Astrocyte of the cerebellum (primary cell): ENCODE measurements around the gene UBE2C.
"Not testable (repeated sequence)": the region's sequence is repeated elsewhere in the genome, so short reads cannot be mapped to it uniquely, and the experiment has no call there.

Experiments
- DNase-seq: peaks from one replicate; pipeline ENCODE4 v3.0.0-alpha.2; 2011; ENCODE audit warnings: low read depth
- H3K4me3 ChIP-seq: 2 replicates; pipeline ENCODE4 v1.5.1; 2011; ENCODE audit warnings: mild to moderate bottlenecking, low read depth, low read length, moderate library complexity
- CTCF ChIP-seq: IDR thresholded peaks from 2 replicates; pipeline ENCODE4 v1.5.1; 2012; ENCODE audit warnings: low read length, low read depth, moderate library complexity, mild to moderate bottlenecking; ENCODE audit errors: missing control alignments
- in situ Hi-C: cut with HindIII; loops from 2 replicates; pipeline ENCODE4 v1.10.0; 2017; ENCODE audit warnings: low sequenced_read_pairs

UBE2C gene

GRCh38 chr20:45782890-45783289 is 29.6 kb upstream of the UBE2C start:
- H3K4me3 ChIP-seq, result no peak overlapping the region
- in situ Hi-C loops, result no loop called here
- DNase-seq, result no peak
- no peak for TF ChIP-seq CTCF

- no peak for DNase-seq
- no peak overlapping the region for H3K4me3 ChIP-seq
- in situ Hi-C loops, result no loop called here
- no peak for TF ChIP-seq CTCF
These were observed 28.7 kb upstream of the UBE2C start for GRCh38 chr20:45783656-45784294.

GRCh38 chr20:45788351-45788750 is 24.1 kb upstream of the UBE2C start:
- in situ Hi-C loops, result no loop called here
- no peak for TF ChIP-seq CTCF
- H3K4me3 ChIP-seq, result no peak overlapping the region
- DNase-seq, result no peak

- DNase-seq, result no peak
These were observed 19.9 kb upstream of the UBE2C start for GRCh38 chr20:45792317-45793118.

GRCh38 chr20:45796337-45797065 is 15.9 kb upstream of the UBE2C start:
- no peak for DNase-seq
- in situ Hi-C loops, result no loop called here
- TF ChIP-seq CTCF, result no peak

More at GRCh38 chr20:45792317-45793118, 19.9 kb upstream of the UBE2C start:
- H3K4me3 ChIP-seq, result peak overlapping the region; percentile 95
- TF ChIP-seq CTCF, result no peak
- in situ Hi-C loops, result no loop called here

GRCh38 chr20:45797510-45797909 is 14.9 kb upstream of the UBE2C start:
- H3K4me3 ChIP-seq, in situ Hi-C loops, DNase-seq: not testable (repeated sequence)

More at GRCh38 chr20:45796337-45797065, 15.9 kb upstream of the UBE2C start:
- H3K4me3 ChIP-seq, result no peak overlapping the region

- H3K4me3 ChIP-seq, DNase-seq, in situ Hi-C loops: not testable (repeated sequence)
These were observed 14.5 kb upstream of the UBE2C start for GRCh38 chr20:45797955-45798354.
